GM23338 (cell line): ENCODE data around the gene PLEKHG5. TPM values are rescaled to one million over a fixed set of nuclear protein-coding genes. Genes with fewer than 3 reads are reported as not detected.

Source experiments
- ATAC-seq: fragments of 200-7000 bp; cut with Tn5 transposase; 3 replicates; pipeline ENCODE4 v1.9.1; 2020
- DNase-seq: peaks from one replicate; pipeline ENCODE4 v3.0.0-alpha.2; 2015; ENCODE audit warnings: low spot score
- H2AFZ ChIP-seq: fragments of 200-600 bp; sonication (generic); 2 replicates; pipeline ENCODE4 v1.8.0; 2016; ENCODE audit warnings: antibody characterized with exemption, mild to moderate bottlenecking, moderate library complexity
- H3F3A ChIP-seq: fragments of 200-600 bp; sonication (generic); replicated peaks from 2 replicates; pipeline ENCODE4 v1.8.0; 2017; ENCODE audit warnings: antibody characterized with exemption, mixed run types, low read depth
- H3K27ac ChIP-seq: fragments of 200-600 bp; sonication (generic); 2 replicates; pipeline ENCODE4 v1.6.1; 2016; ENCODE audit warnings: low read depth
- H3K27me3 ChIP-seq: fragments of 200-600 bp; sonication (generic); 2 replicates; pipeline ENCODE4 v1.8.0; 2016; ENCODE audit warnings: mild to moderate bottlenecking, mixed run types, moderate library complexity; ENCODE audit not compliant: insufficient read depth
- H3K36me3 ChIP-seq: fragments of 200-600 bp; sonication (generic); 2 replicates; pipeline ENCODE4 v1.8.0; 2016; ENCODE audit warnings: mild to moderate bottlenecking; ENCODE audit not compliant: insufficient read depth
- H3K4me1 ChIP-seq: fragments of 200-600 bp; sonication (generic); 2 replicates; pipeline ENCODE4 v1.8.0; 2016; ENCODE audit warnings: mild to moderate bottlenecking, moderate library complexity; ENCODE audit not compliant: insufficient read depth
- H3K4me2 ChIP-seq: fragments of 200-600 bp; sonication (generic); 2 replicates; pipeline ENCODE4 v1.7.1; 2017; ENCODE audit warnings: mixed run types
- H3K4me3 ChIP-seq: fragments of 200-600 bp; sonication (generic); 2 replicates; pipeline ENCODE4 v1.6.1; 2016; ENCODE audit warnings: mixed run types
- H3K79me2 ChIP-seq: fragments of 200-600 bp; sonication (generic); replicated peaks from 2 replicates; pipeline ENCODE4 v1.8.0; 2017; ENCODE audit warnings: mild to moderate bottlenecking; ENCODE audit not compliant: insufficient read depth
- H3K9me2 ChIP-seq: fragments of 200-600 bp; sonication (generic); 2 replicates; pipeline ENCODE4 v1.8.0; 2017; ENCODE audit not compliant: insufficient read depth
- H4K20me1 ChIP-seq: fragments of 200-600 bp; sonication (generic); replicated peaks from 2 replicates; pipeline ENCODE4 v1.8.0; 2017; ENCODE audit warnings: mild to moderate bottlenecking; ENCODE audit not compliant: insufficient read depth
- H3K27ac Mint-ChIP-seq: 2 replicates; pipeline ENCODE4 v1.8.0; 2020; ENCODE audit warnings: inconsistent platforms, mild to moderate bottlenecking, moderate library complexity, mixed read lengths
- H3K27me3 Mint-ChIP-seq: 3 replicates; pipeline ENCODE4 v1.8.0; 2022; ENCODE audit warnings: low read depth, mild to moderate bottlenecking, moderate library complexity, mixed read lengths, inconsistent platforms; ENCODE audit not compliant: insufficient read depth, poor library complexity
- H3K36me3 Mint-ChIP-seq: 3 replicates; pipeline ENCODE4 v1.8.0; 2021; ENCODE audit warnings: low read depth, mild to moderate bottlenecking, inconsistent platforms, moderate library complexity, mixed read lengths
- H3K4me1 Mint-ChIP-seq: 3 replicates; pipeline ENCODE4 v1.8.0; 2020; ENCODE audit warnings: mild to moderate bottlenecking, inconsistent platforms, mixed read lengths
- H3K4me3 Mint-ChIP-seq: 3 replicates; pipeline ENCODE4 v1.8.0; 2021; ENCODE audit warnings: moderate library complexity, mild to moderate bottlenecking, inconsistent platforms, mixed read lengths
- H3K9me3 Mint-ChIP-seq: 3 replicates; pipeline ENCODE4 v1.8.0; 2020; ENCODE audit warnings: moderate library complexity, mild to moderate bottlenecking, inconsistent platforms, mixed read lengths
- CREB1 ChIP-seq: fragments of 250-450 bp; sonication (Bioruptor Pico); IDR thresholded peaks from 2 replicates; pipeline ENCODE4 v1.5.0; 2020; ENCODE audit warnings: low read depth, mild to moderate bottlenecking, moderate library complexity
- EZH2 ChIP-seq: fragments of 200-600 bp; sonication (generic); IDR thresholded peaks from one replicate; pipeline ENCODE4 v1.8.0; 2017; ENCODE audit warnings: antibody characterized with exemption, mild to moderate bottlenecking, low read depth; ENCODE audit not compliant: unreplicated experiment
- EZH2phosphoT487 ChIP-seq: fragments of 200-600 bp; sonication (generic); IDR thresholded peaks from one replicate; pipeline ENCODE4 v1.8.1; 2018; ENCODE audit warnings: antibody characterized with exemption; ENCODE audit not compliant: unreplicated experiment
- NANOG ChIP-seq: IDR thresholded peaks from 2 replicates; pipeline ENCODE4 v1.6.1; 2016; ENCODE audit warnings: antibody characterized with exemption, borderline replicate concordance
- POLR2AphosphoS5 ChIP-seq: IDR thresholded peaks from 2 replicates; pipeline ENCODE4 v1.6.1; 2016; ENCODE audit warnings: antibody characterized with exemption, low read depth
- STAT1 ChIP-seq: IDR thresholded peaks from one replicate; pipeline ENCODE4 v1.6.1; 2016; ENCODE audit warnings: antibody characterized with exemption; ENCODE audit not compliant: unreplicated experiment
- ZNF114 ChIP-seq: fragments of 250-450 bp; sonication (Bioruptor Pico); IDR thresholded peaks from 2 replicates; pipeline ENCODE4 v1.5.0; 2020; ENCODE audit warnings: mild to moderate bottlenecking, moderate library complexity
- ZNF331 ChIP-seq: fragments of 250-450 bp; sonication (Bioruptor Pico); IDR thresholded peaks from 2 replicates; pipeline ENCODE4 v1.5.0; 2020; ENCODE audit warnings: low read depth, mild to moderate bottlenecking, moderate library complexity
- polyA plus RNA-seq: library from polyadenylated mRNA; unstranded; fragments of >200 nt; fragmentation: Nextera tagmentation; extraction: Ambion mirVana; gene quantifications from 2 replicates; pipeline ENCODE4 v1.2.1, GENCODE V29; 2016
- total RNA-seq: library from RNA; depleted of rRNA; stranded (reverse); fragments of >200 nt; shearing (Covaris generic); gene quantifications from 2 replicates; pipeline ENCODE4 v1.2.3, GENCODE V29; 2014
- TF ChIP-seq, protein P1 (sequence below): fragments of 250-450 bp; sonication (Bioruptor Pico); IDR thresholded peaks from 2 replicates; pipeline ENCODE4 v1.5.0; 2020; ENCODE audit warnings: mild to moderate bottlenecking, moderate library complexity
- TF ChIP-seq, protein P2 (sequence below): IDR thresholded peaks from 2 replicates; pipeline ENCODE4 v1.6.1; 2016; ENCODE audit warnings: antibody characterized with exemption
- TF ChIP-seq, protein P3 (sequence below): IDR thresholded peaks from one replicate; pipeline ENCODE4 v1.6.1; 2018; ENCODE audit warnings: antibody characterized with exemption; ENCODE audit not compliant: unreplicated experiment

The PLEKHG5 gene
- total and polyA plus RNA-seq, 2 experiments from 2014 or later: 9.0 to 26.4 TPM

DNA sequence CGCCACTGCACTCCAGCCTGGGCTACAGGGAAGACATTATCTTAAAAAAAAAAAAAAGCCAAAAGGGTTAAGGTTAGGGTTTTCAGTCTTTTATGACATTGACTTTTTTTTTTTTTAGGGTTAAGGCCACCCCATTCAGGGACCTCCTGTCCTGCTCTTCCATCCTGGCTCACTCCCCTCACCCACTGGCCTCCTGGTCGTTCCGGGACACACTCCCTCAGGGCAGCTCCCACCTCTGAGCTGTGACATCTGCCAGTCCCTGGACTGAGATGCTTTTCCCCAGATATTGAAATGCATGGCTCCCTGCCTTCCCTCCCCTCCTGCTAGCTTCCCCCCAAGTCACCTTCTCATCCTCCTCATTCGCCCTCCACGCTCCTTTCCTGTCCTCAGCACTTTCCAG is 9.6 kb downstream of the PLEKHG5 start (continued):
- TF ChIP-seq, protein P1, sequence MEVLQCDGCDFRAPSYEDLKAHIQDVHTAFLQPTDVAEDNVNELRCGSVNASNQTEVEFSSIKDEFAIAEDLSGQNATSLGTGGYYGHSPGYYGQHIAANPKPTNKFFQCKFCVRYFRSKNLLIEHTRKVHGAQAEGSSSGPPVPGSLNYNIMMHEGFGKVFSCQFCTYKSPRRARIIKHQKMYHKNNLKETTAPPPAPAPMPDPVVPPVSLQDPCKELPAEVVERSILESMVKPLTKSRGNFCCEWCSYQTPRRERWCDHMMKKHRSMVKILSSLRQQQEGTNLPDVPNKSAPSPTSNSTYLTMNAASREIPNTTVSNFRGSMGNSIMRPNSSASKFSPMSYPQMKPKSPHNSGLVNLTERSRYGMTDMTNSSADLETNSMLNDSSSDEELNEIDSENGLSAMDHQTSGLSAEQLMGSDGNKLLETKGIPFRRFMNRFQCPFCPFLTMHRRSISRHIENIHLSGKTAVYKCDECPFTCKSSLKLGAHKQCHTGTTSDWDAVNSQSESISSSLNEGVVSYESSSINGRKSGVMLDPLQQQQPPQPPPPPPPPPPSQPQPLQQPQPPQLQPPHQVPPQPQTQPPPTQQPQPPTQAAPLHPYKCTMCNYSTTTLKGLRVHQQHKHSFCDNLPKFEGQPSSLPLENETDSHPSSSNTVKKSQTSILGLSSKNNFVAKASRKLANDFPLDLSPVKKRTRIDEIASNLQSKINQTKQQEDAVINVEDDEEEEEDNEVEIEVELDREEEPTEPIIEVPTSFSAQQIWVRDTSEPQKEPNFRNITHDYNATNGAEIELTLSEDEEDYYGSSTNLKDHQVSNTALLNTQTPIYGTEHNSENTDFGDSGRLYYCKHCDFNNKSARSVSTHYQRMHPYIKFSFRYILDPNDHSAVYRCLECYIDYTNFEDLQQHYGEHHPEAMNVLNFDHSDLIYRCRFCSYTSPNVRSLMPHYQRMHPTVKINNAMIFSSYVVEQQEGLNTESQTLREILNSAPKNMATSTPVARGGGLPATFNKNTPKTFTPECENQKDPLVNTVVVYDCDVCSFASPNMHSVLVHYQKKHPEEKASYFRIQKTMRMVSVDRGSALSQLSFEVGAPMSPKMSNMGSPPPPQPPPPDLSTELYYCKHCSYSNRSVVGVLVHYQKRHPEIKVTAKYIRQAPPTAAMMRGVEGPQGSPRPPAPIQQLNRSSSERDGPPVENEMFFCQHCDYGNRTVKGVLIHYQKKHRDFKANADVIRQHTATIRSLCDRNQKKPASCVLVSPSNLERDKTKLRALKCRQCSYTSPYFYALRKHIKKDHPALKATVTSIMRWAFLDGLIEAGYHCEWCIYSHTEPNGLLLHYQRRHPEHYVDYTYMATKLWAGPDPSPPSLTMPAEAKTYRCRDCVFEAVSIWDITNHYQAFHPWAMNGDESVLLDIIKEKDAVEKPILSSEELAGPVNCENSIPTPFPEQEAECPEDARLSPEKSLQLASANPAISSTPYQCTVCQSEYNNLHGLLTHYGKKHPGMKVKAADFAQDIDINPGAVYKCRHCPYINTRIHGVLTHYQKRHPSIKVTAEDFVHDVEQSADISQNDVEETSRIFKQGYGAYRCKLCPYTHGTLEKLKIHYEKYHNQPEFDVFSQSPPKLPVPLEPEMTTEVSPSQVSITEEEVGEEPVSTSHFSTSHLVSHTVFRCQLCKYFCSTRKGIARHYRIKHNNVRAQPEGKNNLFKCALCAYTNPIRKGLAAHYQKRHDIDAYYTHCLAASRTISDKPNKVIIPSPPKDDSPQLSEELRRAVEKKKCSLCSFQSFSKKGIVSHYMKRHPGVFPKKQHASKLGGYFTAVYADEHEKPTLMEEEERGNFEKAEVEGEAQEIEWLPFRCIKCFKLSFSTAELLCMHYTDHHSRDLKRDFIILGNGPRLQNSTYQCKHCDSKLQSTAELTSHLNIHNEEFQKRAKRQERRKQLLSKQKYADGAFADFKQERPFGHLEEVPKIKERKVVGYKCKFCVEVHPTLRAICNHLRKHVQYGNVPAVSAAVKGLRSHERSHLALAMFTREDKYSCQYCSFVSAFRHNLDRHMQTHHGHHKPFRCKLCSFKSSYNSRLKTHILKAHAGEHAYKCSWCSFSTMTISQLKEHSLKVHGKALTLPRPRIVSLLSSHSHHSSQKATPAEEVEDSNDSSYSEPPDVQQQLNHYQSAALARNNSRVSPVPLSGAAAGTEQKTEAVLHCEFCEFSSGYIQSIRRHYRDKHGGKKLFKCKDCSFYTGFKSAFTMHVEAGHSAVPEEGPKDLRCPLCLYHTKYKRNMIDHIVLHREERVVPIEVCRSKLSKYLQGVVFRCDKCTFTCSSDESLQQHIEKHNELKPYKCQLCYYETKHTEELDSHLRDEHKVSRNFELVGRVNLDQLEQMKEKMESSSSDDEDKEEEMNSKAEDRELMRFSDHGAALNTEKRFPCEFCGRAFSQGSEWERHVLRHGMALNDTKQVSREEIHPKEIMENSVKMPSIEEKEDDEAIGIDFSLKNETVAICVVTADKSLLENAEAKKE: no peak
- TF ChIP-seq NANOG (no peak), EZH2 (no peak)
- TF ChIP-seq, protein P2, sequence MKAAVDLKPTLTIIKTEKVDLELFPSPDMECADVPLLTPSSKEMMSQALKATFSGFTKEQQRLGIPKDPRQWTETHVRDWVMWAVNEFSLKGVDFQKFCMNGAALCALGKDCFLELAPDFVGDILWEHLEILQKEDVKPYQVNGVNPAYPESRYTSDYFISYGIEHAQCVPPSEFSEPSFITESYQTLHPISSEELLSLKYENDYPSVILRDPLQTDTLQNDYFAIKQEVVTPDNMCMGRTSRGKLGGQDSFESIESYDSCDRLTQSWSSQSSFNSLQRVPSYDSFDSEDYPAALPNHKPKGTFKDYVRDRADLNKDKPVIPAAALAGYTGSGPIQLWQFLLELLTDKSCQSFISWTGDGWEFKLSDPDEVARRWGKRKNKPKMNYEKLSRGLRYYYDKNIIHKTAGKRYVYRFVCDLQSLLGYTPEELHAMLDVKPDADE: no peak

DNA sequence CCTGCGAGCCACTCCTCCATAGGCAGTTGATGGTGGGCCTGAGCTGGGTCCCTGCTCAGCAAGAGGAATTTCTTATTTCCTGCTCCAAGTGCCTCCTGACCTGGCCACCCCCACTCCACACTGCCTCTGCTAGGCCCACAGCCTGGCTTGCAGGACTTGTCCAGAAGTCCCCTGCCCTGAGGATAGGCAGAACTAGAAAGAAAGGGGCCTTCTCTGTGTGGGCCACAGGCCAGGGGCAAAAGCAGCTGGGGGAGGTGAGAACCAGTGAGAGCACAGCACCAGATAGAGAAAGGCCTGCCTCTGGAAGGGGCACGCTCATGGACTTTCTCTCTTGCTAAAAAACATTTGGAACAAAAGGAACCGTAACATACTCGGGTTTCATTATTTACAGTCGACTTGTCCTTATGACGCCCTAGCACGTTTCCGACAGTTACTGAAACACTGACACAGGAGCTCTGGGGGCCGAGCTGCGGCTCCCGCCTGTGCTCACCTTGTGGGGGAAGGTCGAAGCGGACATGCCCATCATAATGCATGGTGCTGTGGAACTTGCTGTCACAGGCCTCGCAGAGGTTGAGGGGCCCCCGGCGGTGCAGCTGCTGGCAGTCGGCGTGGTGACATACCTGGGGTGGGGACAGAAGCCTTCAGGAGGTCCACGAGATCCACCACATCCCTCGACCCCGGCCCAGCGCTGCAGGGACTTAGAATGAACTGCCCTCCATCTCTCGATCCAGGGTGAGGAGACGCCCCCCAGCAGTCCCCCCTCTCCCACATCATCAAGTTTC is 14.2 kb downstream of the PLEKHG5 start:
- Mint-ChIP-seq H3K9me3 (no peaks in the 10 kb centered on the region), H3K27ac (0 out of 2 replicates have a peak overlapping the region, but pooled peaks have one; percentile 48), H3K4me3 (no peak overlapping the region), H3K27me3 (peaks cover 4% of the 10 kb centered on the region), H3K4me1 (peaks cover 28% of the 10 kb centered on the region), H3K36me3 (peaks cover 11% of the 10 kb centered on the region; the same call in 2 of the 3 replicates)
- Histone ChIP-seq H3K4me3 (no peak overlapping the region), H3K27ac (0 out of 2 replicates have a peak overlapping the region, but pooled peaks have one; percentile 45), H2AFZ (no peak overlapping the region), H3K4me2 (peak overlapping the region; percentile 51; the same call in 1 of the 2 replicates), H3K4me1 (peaks cover 14% of the 10 kb centered on the region; the same call in 1 of the 2 replicates), H3K9me2 (no peaks in the 10 kb centered on the region), H3K36me3 (no peaks in the 10 kb centered on the region), H3K79me2 (no peaks in the 10 kb centered on the region), H3F3A (0 out of 2 replicates have a peak, but pooled peaks cover 11% of the 10 kb centered on the region), H4K20me1 (peaks cover 2% of the 10 kb centered on the region; the same call in 1 of the 2 replicates), H3K27me3 (no peaks in the 10 kb centered on the region)
- DNase-seq (no peak), ATAC-seq (no peak)
- TF ChIP-seq, protein P3, sequence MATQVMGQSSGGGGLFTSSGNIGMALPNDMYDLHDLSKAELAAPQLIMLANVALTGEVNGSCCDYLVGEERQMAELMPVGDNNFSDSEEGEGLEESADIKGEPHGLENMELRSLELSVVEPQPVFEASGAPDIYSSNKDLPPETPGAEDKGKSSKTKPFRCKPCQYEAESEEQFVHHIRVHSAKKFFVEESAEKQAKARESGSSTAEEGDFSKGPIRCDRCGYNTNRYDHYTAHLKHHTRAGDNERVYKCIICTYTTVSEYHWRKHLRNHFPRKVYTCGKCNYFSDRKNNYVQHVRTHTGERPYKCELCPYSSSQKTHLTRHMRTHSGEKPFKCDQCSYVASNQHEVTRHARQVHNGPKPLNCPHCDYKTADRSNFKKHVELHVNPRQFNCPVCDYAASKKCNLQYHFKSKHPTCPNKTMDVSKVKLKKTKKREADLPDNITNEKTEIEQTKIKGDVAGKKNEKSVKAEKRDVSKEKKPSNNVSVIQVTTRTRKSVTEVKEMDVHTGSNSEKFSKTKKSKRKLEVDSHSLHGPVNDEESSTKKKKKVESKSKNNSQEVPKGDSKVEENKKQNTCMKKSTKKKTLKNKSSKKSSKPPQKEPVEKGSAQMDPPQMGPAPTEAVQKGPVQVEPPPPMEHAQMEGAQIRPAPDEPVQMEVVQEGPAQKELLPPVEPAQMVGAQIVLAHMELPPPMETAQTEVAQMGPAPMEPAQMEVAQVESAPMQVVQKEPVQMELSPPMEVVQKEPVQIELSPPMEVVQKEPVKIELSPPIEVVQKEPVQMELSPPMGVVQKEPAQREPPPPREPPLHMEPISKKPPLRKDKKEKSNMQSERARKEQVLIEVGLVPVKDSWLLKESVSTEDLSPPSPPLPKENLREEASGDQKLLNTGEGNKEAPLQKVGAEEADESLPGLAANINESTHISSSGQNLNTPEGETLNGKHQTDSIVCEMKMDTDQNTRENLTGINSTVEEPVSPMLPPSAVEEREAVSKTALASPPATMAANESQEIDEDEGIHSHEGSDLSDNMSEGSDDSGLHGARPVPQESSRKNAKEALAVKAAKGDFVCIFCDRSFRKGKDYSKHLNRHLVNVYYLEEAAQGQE: no peak
- TF ChIP-seq EZH2 (no peak), ZNF331 (CRISPR knock-in tag) (no peak), EZH2phosphoT487 (no peak), POLR2AphosphoS5 (no peak), STAT1 (no peak), CREB1 (CRISPR knock-in tag) (no peak), ZNF114 (CRISPR knock-in tag) (no peak)
- TF ChIP-seq, protein P2: no peak
